GM13976 (cell line): ENCODE results near the gene GRP.

Experiments
- DNase-seq: peaks from one replicate; pipeline ENCODE4 v3.0.0; 2012; ENCODE audit warnings: low spot score
- CTCF ChIP-seq: IDR thresholded peaks from 2 replicates; pipeline ENCODE4 v1.5.1; 2012; ENCODE audit warnings: borderline replicate concordance, mild to moderate bottlenecking; ENCODE audit not compliant: insufficient read depth; ENCODE audit errors: extremely low read depth, missing control alignments, control extremely low read depth
- in situ Hi-C: fragments of 300-500 bp; cut with MboI; formaldehyde crosslinking; loops from one replicate; pipeline ENCODE4 v1.12.0; 2022; ENCODE audit warnings: low sequenced_read_pairs, mixed read lengths, inconsistent platforms; ENCODE audit not compliant: unreplicated experiment

GRP gene

DNA sequence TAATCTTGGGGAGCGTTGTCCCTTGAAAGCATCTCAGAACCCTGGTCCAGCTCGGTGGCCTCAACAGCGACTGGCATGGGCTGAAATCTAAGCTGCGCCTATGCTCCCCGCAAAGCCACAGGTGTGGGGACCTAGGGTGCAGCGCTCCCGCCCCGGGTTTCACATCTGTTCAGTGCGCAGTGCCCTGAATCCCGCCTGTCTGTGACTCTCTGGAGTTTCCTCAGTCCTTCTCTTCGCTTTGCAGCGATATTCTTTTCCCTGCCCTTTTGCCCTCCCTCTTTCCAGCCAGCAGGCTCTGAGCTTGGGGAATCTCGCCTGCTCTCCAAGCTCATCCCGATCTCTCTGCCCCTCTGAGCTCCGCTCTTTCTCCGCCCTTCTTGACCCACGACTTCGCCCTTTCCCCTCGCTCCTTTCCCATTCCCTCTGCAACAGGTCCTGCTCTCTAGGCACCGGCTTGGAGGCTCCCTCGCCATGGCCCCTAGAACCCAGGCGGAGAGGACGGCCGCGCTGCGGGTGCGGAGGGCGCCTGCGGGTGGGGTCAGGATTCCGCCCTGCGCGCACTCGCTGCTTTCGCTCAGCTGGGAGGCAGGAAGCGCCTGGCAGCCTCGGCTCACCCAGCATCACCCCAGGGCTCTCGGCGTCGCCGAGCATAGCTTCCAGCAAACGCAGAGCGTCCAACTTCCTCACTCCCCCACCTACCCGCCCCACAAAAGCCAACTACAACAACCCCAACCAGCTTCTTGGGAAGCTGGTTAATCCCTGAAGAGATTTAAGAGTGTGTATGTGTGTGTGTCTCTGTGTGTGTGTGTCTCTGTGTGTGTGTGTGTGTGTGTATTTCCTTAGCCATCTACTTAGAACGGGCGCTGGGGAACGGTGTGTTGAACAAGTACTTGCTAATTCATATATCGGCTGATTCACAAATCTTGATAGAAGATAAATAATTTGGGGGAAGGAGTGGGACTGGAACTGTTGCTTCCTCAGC lies 1.1 kb downstream of the GRP start:
- no peak for TF ChIP-seq CTCF
- DNase-seq = peak; percentile 26
- in situ Hi-C loops = no loop called here

- in situ Hi-C loops = no loop called here
- TF ChIP-seq CTCF = no peak
Observed at GRCh38 chr18:59222341-59222740, 2.4 kb downstream of the GRP start.

DNA sequence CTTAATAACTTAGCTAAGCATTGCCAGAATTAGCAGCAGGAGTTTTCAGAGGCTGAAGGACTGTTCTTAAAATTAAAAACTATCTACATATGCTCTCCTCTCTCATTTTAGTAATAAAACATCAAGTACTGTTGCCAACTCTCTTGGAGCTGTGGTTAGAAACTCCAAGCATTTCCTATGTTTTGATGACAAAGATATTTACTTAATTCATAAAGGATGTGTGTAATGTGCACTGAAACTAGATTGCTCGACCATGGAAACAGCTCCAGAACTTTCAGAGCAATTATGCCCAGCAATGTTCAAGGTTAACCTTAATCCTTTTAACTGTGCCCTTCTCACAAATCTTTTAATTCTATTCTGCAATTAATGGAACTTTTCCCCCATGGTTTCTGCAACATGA lies 8.4 kb downstream of the GRP start:
- in situ Hi-C loops = no loop called here
- DNase-seq = no peak
- no peak for TF ChIP-seq CTCF

More at GRCh38 chr18:59222341-59222740, 2.4 kb downstream of the GRP start:
- DNase-seq = no peak

DNA sequence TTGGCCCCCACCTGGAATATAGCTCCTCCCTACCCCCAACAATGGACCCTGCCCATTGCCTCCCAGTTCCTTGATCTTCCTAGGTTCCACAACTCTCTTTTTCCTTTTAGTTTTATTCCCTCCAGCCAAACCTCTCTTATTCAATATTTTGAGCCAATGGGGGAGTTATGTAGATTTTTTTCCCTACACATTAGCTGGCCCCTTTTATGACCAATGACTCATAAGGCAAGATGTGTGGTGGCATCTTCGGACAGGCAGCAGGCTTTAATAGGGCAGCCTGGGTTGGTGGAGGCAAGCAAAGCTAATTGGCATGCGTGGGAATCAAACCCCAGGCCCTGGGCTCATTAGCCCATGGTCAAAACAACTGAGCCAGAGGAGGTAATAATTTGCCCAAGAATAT lies 9.2 kb downstream of the GRP start:
- in situ Hi-C loops = no loop called here
- no peak for TF ChIP-seq CTCF
- no peak for DNase-seq

DNA sequence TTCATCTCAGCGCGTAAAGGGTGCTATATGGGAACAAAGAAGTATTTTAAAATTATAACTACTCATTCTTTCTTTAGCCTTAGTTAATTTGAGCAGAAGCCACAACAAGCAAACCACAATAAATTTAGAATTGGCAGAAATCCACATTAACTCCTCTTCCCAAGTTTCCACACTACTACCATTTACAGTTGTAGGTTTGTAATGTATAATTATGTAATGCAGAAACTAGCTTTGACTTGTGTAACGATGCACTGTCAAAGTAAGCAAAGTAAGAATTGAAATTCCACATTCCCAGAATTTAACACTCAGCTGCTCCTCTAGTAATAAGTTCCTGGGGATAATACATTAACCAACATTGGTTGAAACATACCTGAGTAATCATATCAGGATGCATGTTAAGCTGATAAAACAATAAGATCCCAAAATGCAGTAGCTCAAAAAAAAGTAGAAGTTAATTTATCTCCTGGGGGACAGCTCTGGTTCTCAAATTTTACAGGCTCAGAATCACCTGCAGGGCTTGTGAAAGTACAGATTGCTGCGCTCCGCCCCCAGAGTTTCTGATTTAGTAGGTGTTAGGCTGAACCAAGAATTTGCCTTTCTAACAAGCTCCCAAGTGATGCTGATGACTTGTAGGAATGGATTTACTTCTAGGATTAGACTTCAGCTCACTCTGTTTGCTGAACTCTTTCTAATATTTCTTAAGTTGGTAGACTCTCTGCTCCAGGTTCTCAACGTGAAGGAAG lies 9.9 kb downstream of the GRP start:
- no peak for DNase-seq
- TF ChIP-seq CTCF = no peak
- in situ Hi-C loops = no loop called here

DNA sequence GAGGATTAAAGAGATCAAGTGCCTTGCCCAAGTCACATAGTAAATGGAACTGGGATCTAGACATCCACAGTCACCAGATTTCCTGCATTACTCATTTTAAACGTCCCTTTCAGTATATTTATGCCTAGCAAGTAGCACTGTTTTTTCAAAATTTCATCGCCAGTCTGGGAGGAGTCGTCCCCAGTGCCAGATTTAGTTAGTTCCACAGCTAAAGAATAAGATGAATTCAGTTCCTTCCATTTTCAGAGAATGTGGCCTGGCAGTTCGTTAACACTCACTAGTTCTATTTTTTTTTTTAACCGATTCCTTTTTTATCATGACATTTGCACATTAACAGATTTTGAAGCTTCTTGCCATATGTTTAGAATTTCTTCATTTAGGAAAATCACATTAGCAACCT lies 11.2 kb downstream of the GRP start:
- in situ Hi-C loops = no loop called here
- no peak for TF ChIP-seq CTCF

More for the DNA sequence above, 11.2 kb downstream of the GRP start:
- no peak for DNase-seq
